Chondrocyte (in vitro differentiated cells): ENCODE measurements around the gene NPAS3. TPM values are rescaled to one million over a fixed set of nuclear protein-coding genes. Genes with fewer than 3 reads are reported as not detected.

ENCODE experiments used
- DNase-seq: peaks from one replicate; pipeline ENCODE4 v3.0.0; 2021; ENCODE audit warnings: mixed read lengths, low spot score
- H3K27ac Mint-ChIP-seq: one replicate; pipeline ENCODE4 v1.8.0; 2021; ENCODE audit warnings: mild to moderate bottlenecking, moderate library complexity, mixed read lengths; ENCODE audit not compliant: unreplicated experiment
- H3K27me3 Mint-ChIP-seq: 2 replicates; pipeline ENCODE4 v1.8.0; 2021; ENCODE audit warnings: low read depth, mixed read lengths
- H3K36me3 Mint-ChIP-seq: 2 replicates; pipeline ENCODE4 v1.8.0; 2021; ENCODE audit warnings: low read depth, mixed read lengths
- H3K4me1 Mint-ChIP-seq: 2 replicates; pipeline ENCODE4 v1.8.0; 2021; ENCODE audit warnings: low read depth, mild to moderate bottlenecking, mixed read lengths
- H3K4me3 Mint-ChIP-seq: one replicate; pipeline ENCODE4 v1.8.0; 2021; ENCODE audit warnings: mild to moderate bottlenecking, moderate library complexity, mixed read lengths; ENCODE audit not compliant: unreplicated experiment
- H3K9me3 Mint-ChIP-seq: 2 replicates; pipeline ENCODE4 v1.8.0; 2021; ENCODE audit warnings: low read depth, mixed read lengths
- total RNA-seq: library from RNA; stranded (reverse); gene quantifications from 3 replicates; pipeline ENCODE4 v1.2.1, GENCODE V29; 2021
- TF ChIP-seq, protein P1 (sequence below): fragments of 200-600 bp; sonication (generic); IDR thresholded peaks from 2 replicates; pipeline ENCODE4 v1.5.0; 2021; ENCODE audit warnings: antibody characterized with exemption, mild to moderate bottlenecking, moderate library complexity

The NPAS3 gene
- total RNA-seq, 1 donor from 2014 or later: 2.6 TPM

DNA sequence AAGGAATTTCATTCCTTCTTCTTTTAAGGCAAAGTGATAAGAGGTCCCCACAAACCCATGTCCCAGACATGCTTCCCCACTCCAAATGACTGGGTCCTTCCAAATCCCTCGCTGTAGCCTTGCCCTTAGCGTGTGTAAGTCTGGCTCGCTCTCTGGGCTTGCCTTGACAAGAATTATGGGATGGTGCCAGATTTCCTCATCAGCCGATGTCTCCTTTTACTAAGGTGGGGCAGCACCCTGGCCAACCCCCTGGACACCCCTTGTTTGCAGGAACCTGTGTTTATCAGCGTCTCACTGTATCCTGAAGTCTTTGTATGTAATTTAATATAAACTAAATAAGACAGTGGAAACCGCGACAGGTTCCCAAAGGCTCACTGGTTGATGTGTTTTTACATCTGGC is 518.9 kb downstream of the NPAS3 start:
- H3K4me3 Mint-ChIP-seq: no peak overlapping the region
- H3K36me3 Mint-ChIP-seq: no peaks in the 10 kb centered on the region
- H3K4me1 Mint-ChIP-seq: peaks cover 30% of the 10 kb centered on the region
- DNase-seq: no peak
- H3K27me3 Mint-ChIP-seq: no peaks in the 10 kb centered on the region
- H3K9me3 Mint-ChIP-seq: no peaks in the 10 kb centered on the region
- no peak overlapping the region for H3K27ac Mint-ChIP-seq
- TF ChIP-seq, protein P1, sequence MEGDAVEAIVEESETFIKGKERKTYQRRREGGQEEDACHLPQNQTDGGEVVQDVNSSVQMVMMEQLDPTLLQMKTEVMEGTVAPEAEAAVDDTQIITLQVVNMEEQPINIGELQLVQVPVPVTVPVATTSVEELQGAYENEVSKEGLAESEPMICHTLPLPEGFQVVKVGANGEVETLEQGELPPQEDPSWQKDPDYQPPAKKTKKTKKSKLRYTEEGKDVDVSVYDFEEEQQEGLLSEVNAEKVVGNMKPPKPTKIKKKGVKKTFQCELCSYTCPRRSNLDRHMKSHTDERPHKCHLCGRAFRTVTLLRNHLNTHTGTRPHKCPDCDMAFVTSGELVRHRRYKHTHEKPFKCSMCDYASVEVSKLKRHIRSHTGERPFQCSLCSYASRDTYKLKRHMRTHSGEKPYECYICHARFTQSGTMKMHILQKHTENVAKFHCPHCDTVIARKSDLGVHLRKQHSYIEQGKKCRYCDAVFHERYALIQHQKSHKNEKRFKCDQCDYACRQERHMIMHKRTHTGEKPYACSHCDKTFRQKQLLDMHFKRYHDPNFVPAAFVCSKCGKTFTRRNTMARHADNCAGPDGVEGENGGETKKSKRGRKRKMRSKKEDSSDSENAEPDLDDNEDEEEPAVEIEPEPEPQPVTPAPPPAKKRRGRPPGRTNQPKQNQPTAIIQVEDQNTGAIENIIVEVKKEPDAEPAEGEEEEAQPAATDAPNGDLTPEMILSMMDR: no peak

DNA sequence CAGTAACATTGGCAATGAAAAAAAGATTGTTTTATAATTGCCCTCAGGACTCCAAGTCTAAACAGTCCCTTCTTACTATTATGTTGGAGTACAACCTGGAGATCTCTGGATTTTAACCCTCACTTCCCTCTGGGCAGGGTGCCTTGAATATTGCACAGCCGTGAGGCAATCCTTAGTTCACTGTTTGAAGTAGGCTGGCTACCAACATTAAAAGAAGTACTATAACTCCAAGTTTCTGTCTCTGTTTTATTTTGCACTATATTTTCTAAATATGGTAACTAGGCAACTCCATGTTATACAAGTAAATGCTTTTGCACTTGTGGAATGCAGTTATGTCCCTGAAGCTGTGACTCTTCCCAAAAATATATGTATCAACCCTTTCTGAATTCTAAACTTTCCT is 521.5 kb downstream of the NPAS3 start:
- H3K27ac Mint-ChIP-seq: peak overlapping the region; percentile 88

DNA sequence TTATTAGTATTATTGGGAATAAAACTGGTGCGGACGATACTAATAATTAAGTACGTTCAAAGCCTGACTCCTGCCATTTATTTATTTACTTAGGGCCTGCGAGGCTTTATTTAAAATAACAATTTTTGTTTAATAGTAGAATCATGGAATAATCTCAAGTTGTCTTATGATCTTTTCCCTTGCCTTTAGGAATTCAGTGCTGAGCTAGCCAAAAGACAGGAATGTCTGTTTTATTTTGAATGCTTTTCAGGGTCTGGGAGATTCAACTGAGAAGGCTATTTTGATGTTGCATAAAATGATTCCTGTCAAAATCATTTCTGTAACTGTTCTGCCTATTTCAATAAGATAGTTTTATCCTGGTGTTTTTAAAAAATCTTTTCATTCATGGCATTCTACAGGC is 522.4 kb downstream of the NPAS3 start:
- H3K9me3 Mint-ChIP-seq: no peaks in the 10 kb centered on the region
- TF ChIP-seq, protein P1: no peak
- H3K27ac Mint-ChIP-seq: peak overlapping the region; percentile 88
- H3K4me3 Mint-ChIP-seq: no peak overlapping the region
- no peak for DNase-seq
- H3K36me3 Mint-ChIP-seq: no peaks in the 10 kb centered on the region
- no peaks in the 10 kb centered on the region for H3K27me3 Mint-ChIP-seq
- H3K4me1 Mint-ChIP-seq: peaks cover 27% of the 10 kb centered on the region

More for the DNA sequence above, 521.5 kb downstream of the NPAS3 start:
- Mint-ChIP-seq H3K9me3 (no peaks in the 10 kb centered on the region), H3K4me1 (peaks cover 27% of the 10 kb centered on the region), H3K4me3 (no peak overlapping the region), H3K36me3 (no peaks in the 10 kb centered on the region), H3K27me3 (no peaks in the 10 kb centered on the region)
- no peak for DNase-seq
- TF ChIP-seq, protein P1: no peak

DNA sequence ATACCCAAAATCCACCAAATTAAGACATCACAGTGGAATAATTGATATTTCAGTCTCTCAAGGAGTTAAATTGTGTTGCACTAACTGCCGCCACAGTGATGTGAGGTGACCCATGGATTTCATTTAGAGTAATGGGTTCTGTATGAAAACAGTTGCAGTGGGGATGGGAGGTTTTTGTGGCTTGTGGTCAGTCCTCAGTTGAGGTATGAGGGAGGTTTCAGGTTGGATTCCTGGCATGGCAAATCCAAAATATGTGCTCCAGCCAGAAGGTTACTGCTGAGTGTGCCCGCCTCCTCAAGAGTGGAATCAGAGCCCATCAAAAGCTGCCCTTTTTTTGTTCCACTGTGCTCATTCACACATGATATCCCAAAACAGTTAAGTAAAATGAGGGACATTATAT is 525.1 kb downstream of the NPAS3 start:
- H3K4me1 Mint-ChIP-seq: peaks cover 23% of the 10 kb centered on the region
- no peaks in the 10 kb centered on the region for H3K9me3 Mint-ChIP-seq
- no peak overlapping the region for H3K4me3 Mint-ChIP-seq
- H3K36me3 Mint-ChIP-seq: no peaks in the 10 kb centered on the region
- H3K27ac Mint-ChIP-seq: no peak overlapping the region
- H3K27me3 Mint-ChIP-seq: no peaks in the 10 kb centered on the region
- TF ChIP-seq, protein P1: no peak
- no peak for DNase-seq

DNA sequence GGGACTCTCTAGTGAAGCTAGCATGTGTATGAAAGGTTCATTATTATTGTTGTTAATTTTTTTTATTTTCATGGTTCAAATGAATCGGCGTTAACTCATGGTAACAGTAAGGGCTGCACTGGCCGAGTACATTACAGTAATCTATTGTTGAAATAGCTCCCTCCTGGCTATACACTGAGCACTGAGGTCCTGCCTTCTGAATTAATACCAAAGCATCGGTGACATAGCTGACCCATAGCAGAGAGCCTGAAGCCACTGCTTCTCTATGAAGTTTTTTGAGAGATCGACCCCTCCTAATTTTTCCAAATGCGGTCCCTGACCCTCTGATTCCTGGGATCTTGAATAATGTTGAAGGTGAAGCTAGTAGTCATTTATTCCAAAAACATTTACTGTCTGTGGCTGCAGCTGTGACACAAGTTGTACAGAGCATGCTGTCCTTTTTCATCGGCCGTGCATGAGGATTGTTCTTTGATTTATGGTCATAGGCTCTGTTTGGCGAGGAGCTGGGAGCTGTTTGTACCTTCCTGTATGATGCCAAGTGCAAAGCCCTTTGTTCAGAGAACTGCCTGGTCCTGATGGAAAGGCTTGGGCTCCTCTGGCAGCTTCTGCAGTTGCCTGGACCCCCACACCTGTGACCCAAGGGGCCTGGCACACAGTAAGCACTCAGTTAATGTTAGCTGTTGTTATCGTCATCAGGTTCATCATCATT is 525.7 kb downstream of the NPAS3 start:
- Mint-ChIP-seq H3K9me3 (no peaks in the 10 kb centered on the region), H3K27ac (no peak overlapping the region), H3K4me3 (no peak overlapping the region), H3K27me3 (no peaks in the 10 kb centered on the region), H3K4me1 (peaks cover 23% of the 10 kb centered on the region), H3K36me3 (no peaks in the 10 kb centered on the region)
- DNase-seq: no peak
- TF ChIP-seq, protein P1: no peak
